Progenitor cell of endocrine pancreas (in vitro differentiated cells): ENCODE measurements around the gene JAM3. TPM values are rescaled to one million over a fixed set of nuclear protein-coding genes. Genes with fewer than 3 reads are reported as not detected.

Experiments used
- DNase-seq: peaks from one replicate; pipeline ENCODE4 v3.0.0; 2021; ENCODE audit warnings: low spot score; ENCODE audit not compliant: unreplicated experiment
- H3K27ac Mint-ChIP-seq: 2 replicates; pipeline ENCODE4 v1.8.0; 2021; ENCODE audit warnings: mild to moderate bottlenecking, moderate library complexity, mixed read lengths
- H3K27me3 Mint-ChIP-seq: 2 replicates; pipeline ENCODE4 v1.8.0; 2021; ENCODE audit warnings: mixed read lengths
- H3K36me3 Mint-ChIP-seq: 2 replicates; pipeline ENCODE4 v1.8.0; 2022; ENCODE audit warnings: mixed read lengths; ENCODE audit not compliant: insufficient read depth
- H3K4me1 Mint-ChIP-seq: 2 replicates; pipeline ENCODE4 v1.8.0; 2021; ENCODE audit warnings: low read depth, mixed read lengths
- H3K4me3 Mint-ChIP-seq: 2 replicates; pipeline ENCODE4 v1.8.0; 2021; ENCODE audit warnings: low read depth, mild to moderate bottlenecking, moderate library complexity, mixed read lengths
- H3K9me3 Mint-ChIP-seq: 2 replicates; pipeline ENCODE4 v1.8.0; 2021; ENCODE audit warnings: low read depth, mixed read lengths
- CTCF ChIP-seq: fragments of 200-600 bp; sonication (generic); IDR thresholded peaks from one replicate; pipeline ENCODE4 v1.5.0; 2021; ENCODE audit warnings: antibody characterized with exemption, mild to moderate bottlenecking; ENCODE audit not compliant: unreplicated experiment
- total RNA-seq: library from RNA; stranded (reverse); gene quantifications from 2 replicates; pipeline ENCODE4 v1.2.1, GENCODE V29; 2021

JAM3 gene
- total RNA-seq, 1 donor from 2014 or later: 37.0 TPM

GRCh38 chr11:134039726-134040385 is 29.0 kb upstream of the JAM3 start:
- DNase-seq: no peak
- Mint-ChIP-seq H3K4me3 (no peak overlapping the region), H3K36me3 (no peaks in the 10 kb centered on the region), H3K27me3 (peaks cover 21% of the 10 kb centered on the region), H3K9me3 (no peaks in the 10 kb centered on the region), H3K4me1 (peaks cover 10% of the 10 kb centered on the region), H3K27ac (no peak overlapping the region)
- no peak for TF ChIP-seq CTCF

GRCh38 chr11:134040386-134041302 is 28.2 kb upstream of the JAM3 start:
- H3K36me3 Mint-ChIP-seq: no peaks in the 10 kb centered on the region
- no peaks in the 10 kb centered on the region for H3K9me3 Mint-ChIP-seq
- peaks cover 27% of the 10 kb centered on the region for H3K27me3 Mint-ChIP-seq
- no peak overlapping the region for H3K27ac Mint-ChIP-seq
- no peak for TF ChIP-seq CTCF
- no peak for DNase-seq
- peaks cover 10% of the 10 kb centered on the region for H3K4me1 Mint-ChIP-seq
- H3K4me3 Mint-ChIP-seq: no peak overlapping the region

GRCh38 chr11:134041349-134041748 is 27.5 kb upstream of the JAM3 start:
- H3K9me3 Mint-ChIP-seq: no peaks in the 10 kb centered on the region
- no peak for TF ChIP-seq CTCF
- peaks cover 10% of the 10 kb centered on the region for H3K4me1 Mint-ChIP-seq
- no peaks in the 10 kb centered on the region for H3K36me3 Mint-ChIP-seq
- H3K4me3 Mint-ChIP-seq: no peak overlapping the region
- DNase-seq: no peak
- H3K27me3 Mint-ChIP-seq: peaks cover 31% of the 10 kb centered on the region
- no peak overlapping the region for H3K27ac Mint-ChIP-seq

- DNase-seq: no peak
- H3K4me1 Mint-ChIP-seq: peaks cover 8% of the 10 kb centered on the region
- peaks cover 38% of the 10 kb centered on the region for H3K27me3 Mint-ChIP-seq
- TF ChIP-seq CTCF: no peak
- H3K36me3 Mint-ChIP-seq: no peaks in the 10 kb centered on the region
- H3K4me3 Mint-ChIP-seq: no peak overlapping the region
- H3K27ac Mint-ChIP-seq: no peak overlapping the region
- no peaks in the 10 kb centered on the region for H3K9me3 Mint-ChIP-seq
Measured at GRCh38 chr11:134041791-134042696, 26.8 kb upstream of the JAM3 start.
